ENCODE results near the gene HS3ST3B1.

HS3ST3B1 gene

DNA sequence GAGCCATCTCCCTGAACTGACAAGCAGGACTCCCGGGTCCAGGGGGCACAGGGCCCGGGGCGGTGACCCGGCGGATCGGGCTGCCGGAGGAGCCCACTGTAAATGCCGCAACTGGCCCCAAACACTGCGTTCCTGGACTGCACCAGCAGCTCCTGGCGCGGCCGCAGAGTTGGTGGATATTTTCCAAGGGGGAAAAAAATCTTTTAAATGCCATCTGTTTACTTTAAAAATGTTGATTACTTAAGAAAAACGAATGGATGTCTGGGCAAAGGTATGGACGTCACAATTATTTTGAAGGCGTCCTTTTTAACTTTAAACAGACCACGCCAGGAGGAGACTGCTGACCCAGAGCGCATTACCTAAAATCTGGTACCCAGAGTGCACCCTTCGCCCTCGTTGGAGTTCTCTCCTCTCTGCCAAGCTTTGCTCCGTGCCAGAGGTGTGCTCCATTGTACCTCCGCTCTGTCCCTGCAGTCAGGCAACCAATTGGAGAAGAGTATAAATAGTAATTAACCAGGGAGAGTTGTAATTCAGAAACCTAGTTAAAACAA, 3.4 kb downstream of the HS3ST3B1 start:
- WGBS, 2 experiments (ENCODE audit: insufficient coverage in 2 of 2), result 11 to 23% methylated on average over 10 to 20 of the region's 21 CpGs
- H3K27ac ChIP-seq (ENCODE audit: low read depth, low read length, severe bottlenecking), result no peak overlapping the region

GRCh38 chr17:14304773-14305517, 4.1 kb downstream of the HS3ST3B1 start:
- Histone ChIP-seq H3K4me3 (ENCODE audit: extremely low read depth, insufficient read depth, low read length, poor library complexity, severe bottlenecking) (peak overlapping the region; percentile 70), H3K4me1 (ENCODE audit: control insufficient read depth, insufficient read depth, low read length, poor library complexity, severe bottlenecking) (peaks cover 8% of the 10 kb centered on the region), H3K36me3 (ENCODE audit: control insufficient read depth, insufficient read depth, low read length) (no peaks in the 10 kb centered on the region), H3K9me3 (ENCODE audit: control insufficient read depth, low read length) (no peaks in the 10 kb centered on the region), H3K27ac (ENCODE audit: low read depth, low read length, severe bottlenecking) (no peak overlapping the region)
- WGBS, 2 experiments (ENCODE audit: insufficient coverage in 2 of 2), result 46 to 49% methylated on average over 12 to 15 of the region's 15 CpGs

More for the DNA sequence above, 3.4 kb downstream of the HS3ST3B1 start:
- no peaks in the 10 kb centered on the region for H3K36me3 ChIP-seq (ENCODE audit: control insufficient read depth, insufficient read depth, low read length)
- peaks cover 8% of the 10 kb centered on the region for H3K4me1 ChIP-seq (ENCODE audit: control insufficient read depth, insufficient read depth, low read length, poor library complexity, severe bottlenecking)
- H3K4me3 ChIP-seq (ENCODE audit: extremely low read depth, insufficient read depth, low read length, poor library complexity, severe bottlenecking), result peak overlapping the region; percentile 70
- no peaks in the 10 kb centered on the region for H3K9me3 ChIP-seq (ENCODE audit: control insufficient read depth, low read length)

- no peak overlapping the region for H3K4me3 ChIP-seq (ENCODE audit: extremely low read depth, insufficient read depth, low read length, poor library complexity, severe bottlenecking)
- no peaks in the 10 kb centered on the region for H3K9me3 ChIP-seq (ENCODE audit: control insufficient read depth, low read length)
- H3K36me3 ChIP-seq (ENCODE audit: control insufficient read depth, insufficient read depth, low read length), result no peaks in the 10 kb centered on the region
- 84% methylated on average over 2 to 4 of the region's 6 CpGs for WGBS, 2 experiments (ENCODE audit: insufficient coverage in 2 of 2)
- peaks cover 8% of the 10 kb centered on the region for H3K4me1 ChIP-seq (ENCODE audit: control insufficient read depth, insufficient read depth, low read length, poor library complexity, severe bottlenecking)
- H3K27ac ChIP-seq (ENCODE audit: low read depth, low read length, severe bottlenecking), result no peak overlapping the region
Measured at GRCh38 chr17:14305785-14306496, 5.1 kb downstream of the HS3ST3B1 start.

GRCh38 chr17:14306596-14306995, 5.7 kb downstream of the HS3ST3B1 start:
- Histone ChIP-seq H3K4me3 (ENCODE audit: extremely low read depth, insufficient read depth, low read length, poor library complexity, severe bottlenecking) (no peak overlapping the region), H3K9me3 (ENCODE audit: control insufficient read depth, low read length) (no peaks in the 10 kb centered on the region), H3K4me1 (ENCODE audit: control insufficient read depth, insufficient read depth, low read length, poor library complexity, severe bottlenecking) (peaks cover 8% of the 10 kb centered on the region), H3K36me3 (ENCODE audit: control insufficient read depth, insufficient read depth, low read length) (no peaks in the 10 kb centered on the region), H3K27ac (ENCODE audit: low read depth, low read length, severe bottlenecking) (no peak overlapping the region)

- no peak overlapping the region for H3K4me3 ChIP-seq (ENCODE audit: extremely low read depth, insufficient read depth, low read length, poor library complexity, severe bottlenecking)
- H3K4me1 ChIP-seq (ENCODE audit: control insufficient read depth, insufficient read depth, low read length, poor library complexity, severe bottlenecking), result peaks cover 8% of the 10 kb centered on the region
- no peaks in the 10 kb centered on the region for H3K36me3 ChIP-seq (ENCODE audit: control insufficient read depth, insufficient read depth, low read length)
- 78% methylated on average over 4 of the region's 5 CpGs; no CpG with 5 or more reads in 1 of the 2 experiments for WGBS, 2 experiments (ENCODE audit: insufficient coverage in 2 of 2)
- no peak overlapping the region for H3K27ac ChIP-seq (ENCODE audit: low read depth, low read length, severe bottlenecking)
- no peaks in the 10 kb centered on the region for H3K9me3 ChIP-seq (ENCODE audit: control insufficient read depth, low read length)
Measured at GRCh38 chr17:14307560-14308024, 6.7 kb downstream of the HS3ST3B1 start.

- H3K4me1 ChIP-seq (ENCODE audit: control insufficient read depth, insufficient read depth, low read length, poor library complexity, severe bottlenecking), result peaks cover 8% of the 10 kb centered on the region
- peaks cover 2% of the 10 kb centered on the region for H3K36me3 ChIP-seq (ENCODE audit: control insufficient read depth, insufficient read depth, low read length)
- 61 to 62% methylated on average over 3 to 4 of the region's 4 CpGs for WGBS, 2 experiments (ENCODE audit: insufficient coverage in 2 of 2)
- peak overlapping the region; percentile 55 for H3K27ac ChIP-seq (ENCODE audit: low read depth, low read length, severe bottlenecking)
- H3K9me3 ChIP-seq (ENCODE audit: control insufficient read depth, low read length), result no peaks in the 10 kb centered on the region
- H3K4me3 ChIP-seq (ENCODE audit: extremely low read depth, insufficient read depth, low read length, poor library complexity, severe bottlenecking), result peak overlapping the region; percentile 45
Measured at GRCh38 chr17:14308636-14308964, 7.7 kb downstream of the HS3ST3B1 start.

GRCh38 chr17:14308965-14309879, 8.3 kb downstream of the HS3ST3B1 start:
- peaks cover 8% of the 10 kb centered on the region for H3K4me1 ChIP-seq (ENCODE audit: control insufficient read depth, insufficient read depth, low read length, poor library complexity, severe bottlenecking)
- H3K9me3 ChIP-seq (ENCODE audit: control insufficient read depth, low read length), result no peaks in the 10 kb centered on the region
- peak overlapping the region; percentile 55 for H3K27ac ChIP-seq (ENCODE audit: low read depth, low read length, severe bottlenecking)
- peak overlapping the region; percentile 45 for H3K4me3 ChIP-seq (ENCODE audit: extremely low read depth, insufficient read depth, low read length, poor library complexity, severe bottlenecking)
- WGBS, 2 experiments (ENCODE audit: insufficient coverage in 2 of 2), result 11 to 18% methylated on average over 53 to 61 of the region's 71 CpGs
- H3K36me3 ChIP-seq (ENCODE audit: control insufficient read depth, insufficient read depth, low read length), result peaks cover 2% of the 10 kb centered on the region

DNA sequence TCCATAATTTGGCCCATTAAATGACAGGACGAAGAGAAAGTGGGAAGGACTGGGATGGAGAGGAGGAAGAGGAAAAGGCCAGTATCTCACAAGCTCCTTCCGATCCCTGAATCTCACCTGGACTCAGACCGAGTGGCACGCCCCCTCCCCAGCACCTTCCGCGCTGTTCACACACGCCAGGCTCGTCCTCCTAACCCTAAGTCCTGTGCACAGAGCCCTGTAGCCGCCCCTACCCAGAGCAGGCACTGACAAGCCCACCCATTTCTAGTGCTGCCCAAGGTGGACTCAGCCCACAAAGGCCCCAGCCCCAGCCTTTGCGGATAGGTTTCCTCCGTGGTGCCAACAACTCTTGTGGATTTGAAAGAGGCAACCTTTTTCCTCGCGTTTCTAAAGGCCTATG, 9.2 kb downstream of the HS3ST3B1 start:
- no peak overlapping the region for H3K4me3 ChIP-seq (ENCODE audit: extremely low read depth, insufficient read depth, low read length, poor library complexity, severe bottlenecking)
- 86 to 89% methylated on average over 13 of the region's 13 CpGs for WGBS, 2 experiments (ENCODE audit: insufficient coverage in 2 of 2)
- peaks cover 2% of the 10 kb centered on the region for H3K36me3 ChIP-seq (ENCODE audit: control insufficient read depth, insufficient read depth, low read length)
- H3K4me1 ChIP-seq (ENCODE audit: control insufficient read depth, insufficient read depth, low read length, poor library complexity, severe bottlenecking), result peaks cover 8% of the 10 kb centered on the region
- H3K9me3 ChIP-seq (ENCODE audit: control insufficient read depth, low read length), result no peaks in the 10 kb centered on the region
- H3K27ac ChIP-seq (ENCODE audit: low read depth, low read length, severe bottlenecking), result no peak overlapping the region

DNA sequence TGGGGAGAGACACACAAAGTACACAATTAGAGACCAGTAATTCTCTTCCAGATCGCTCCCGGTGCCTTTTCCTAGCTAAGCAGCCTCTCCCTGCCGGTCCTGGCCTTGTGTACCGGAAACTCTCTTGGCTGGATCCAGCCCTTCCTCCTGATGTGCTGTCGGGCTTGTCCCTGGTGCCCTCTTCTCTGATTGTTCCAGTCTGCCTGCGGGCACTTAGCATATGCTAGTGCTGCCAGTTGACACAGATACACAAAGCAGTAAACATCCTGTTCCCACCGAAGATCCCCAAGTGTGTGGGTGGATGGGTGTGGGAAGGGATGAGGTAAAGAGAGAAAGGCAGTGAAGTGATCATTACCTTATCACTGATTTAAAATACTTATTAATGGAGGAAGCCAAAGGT, 9.7 kb downstream of the HS3ST3B1 start:
- Histone ChIP-seq H3K9me3 (ENCODE audit: control insufficient read depth, low read length) (no peaks in the 10 kb centered on the region), H3K36me3 (ENCODE audit: control insufficient read depth, insufficient read depth, low read length) (peaks cover 2% of the 10 kb centered on the region), H3K4me3 (ENCODE audit: extremely low read depth, insufficient read depth, low read length, poor library complexity, severe bottlenecking) (no peak overlapping the region), H3K4me1 (ENCODE audit: control insufficient read depth, insufficient read depth, low read length, poor library complexity, severe bottlenecking) (peaks cover 8% of the 10 kb centered on the region), H3K27ac (ENCODE audit: low read depth, low read length, severe bottlenecking) (no peak overlapping the region)
- 72 to 87% methylated on average over 5 to 6 of the region's 7 CpGs for WGBS, 2 experiments (ENCODE audit: insufficient coverage in 2 of 2)

DNA sequence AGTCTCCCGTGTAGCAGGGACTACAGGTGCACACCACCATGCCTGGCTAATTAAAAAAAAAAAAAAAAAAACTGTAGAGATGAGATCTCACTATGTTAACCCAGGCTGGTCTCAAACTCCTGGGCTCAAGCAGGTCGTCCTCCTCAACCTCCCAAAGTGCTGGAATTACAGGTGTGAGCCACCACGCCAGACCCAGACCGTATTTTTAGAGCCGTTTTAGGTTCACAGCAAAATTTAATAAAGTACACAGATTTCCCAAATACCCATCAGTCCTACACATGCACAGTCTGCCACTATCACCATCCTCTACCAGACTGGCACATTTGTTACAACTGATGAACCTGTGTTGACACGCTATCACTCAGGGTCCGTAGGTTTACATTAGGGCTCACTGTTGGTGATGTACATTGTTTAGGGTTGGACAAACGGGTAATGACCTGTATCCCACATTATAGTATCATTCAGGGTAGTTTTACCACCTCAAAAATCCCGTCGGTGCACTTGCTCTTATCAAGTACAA, 10.4 kb downstream of the HS3ST3B1 start:
- Histone ChIP-seq H3K9me3 (ENCODE audit: control insufficient read depth, low read length) (no peaks in the 10 kb centered on the region), H3K4me3 (ENCODE audit: extremely low read depth, insufficient read depth, low read length, poor library complexity, severe bottlenecking) (no peak overlapping the region), H3K4me1 (ENCODE audit: control insufficient read depth, insufficient read depth, low read length, poor library complexity, severe bottlenecking) (peaks cover 5% of the 10 kb centered on the region), H3K27ac (ENCODE audit: low read depth, low read length, severe bottlenecking) (no peak overlapping the region), H3K36me3 (ENCODE audit: control insufficient read depth, insufficient read depth, low read length) (peaks cover 2% of the 10 kb centered on the region)
- 95 to 99% methylated on average over 5 to 10 of the region's 10 CpGs for WGBS, 2 experiments (ENCODE audit: insufficient coverage in 2 of 2)
